Esophagus squamous epithelium (tissue), 4 donors: ENCODE measurements around the gene NYAP1.

Experiments used
- CTCF ChIP-seq, 6 experiments: fragments of 450-650 bp in 4 of 6; fragments of 200-600 bp in 2 of 6; sonication (generic) in 2 of 6; IDR thresholded peaks; one replicate each; pipeline ENCODE4 v1.5.1; 2016 to 2019; ENCODE audit warnings: antibody characterized with exemption in 6 of 6, mild to moderate bottlenecking in 4 of 6, moderate library complexity in 4 of 6
- POLR2A ChIP-seq, 4 donors: fragments of 450-650 bp; IDR thresholded peaks; one replicate each; pipeline ENCODE4 v1.6.1; 2017; ENCODE audit warnings: antibody characterized with exemption in 4 of 4, mild to moderate bottlenecking in 4 of 4, moderate library complexity in 3 of 4

GRCh38 chr7:100446040-100446439, 37.7 kb upstream of the NYAP1 start:
- TF ChIP-seq CTCF (IDR thresholded peaks at IDR 0.05) (no peak), POLR2A (IDR thresholded peaks at IDR 0.05) (no peak)
